NCI-H2029 treated with DMSO at 0.1 percent for 48 hours (cell line): ENCODE data around the gene C2CD5.
A peak's percentile ranks its signal among the peaks of the same experiment; 100 is the strongest.
"Not testable (repeated sequence)": the region's sequence is repeated elsewhere in the genome, so short reads cannot be mapped to it uniquely, and the experiment has no call there.

Experiments
- DNase-seq: peaks from one replicate; lab custom pipeline; 2025; lab: John Stamatoyannopoulos, UW

The C2CD5 gene

GRCh38 chr12:22544038-22544979, at the start of gene C2CD5:
Gene C2CD5 (minus strand): TSS chr12:22544542. CDS start chr12:22544150, 392 bp downstream.
- DNase-seq = peak; percentile 88

DNA sequence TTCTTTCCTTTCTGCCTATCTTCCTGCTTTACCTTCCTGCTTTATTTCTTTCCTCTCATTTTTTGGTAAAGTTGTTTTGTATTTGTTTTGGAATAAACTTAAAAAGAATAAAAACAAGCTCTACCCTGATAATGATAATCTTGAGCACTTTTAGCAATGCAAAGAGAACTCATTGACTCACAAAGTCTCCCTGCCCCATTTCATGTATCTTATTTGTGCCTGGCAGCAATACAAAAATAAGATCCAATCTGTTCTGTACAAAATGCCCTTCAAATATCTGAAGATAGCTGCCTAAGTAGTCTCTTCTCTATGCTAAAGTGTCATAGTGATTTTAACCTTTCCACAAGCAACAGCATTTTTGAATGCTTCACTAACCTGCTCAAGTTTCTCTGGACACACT, 49.5 kb upstream of the C2CD5 start:
- no peak for DNase-seq

GRCh38 chr12:22588817-22589216, 44.5 kb upstream of the C2CD5 start:
- peak; percentile 6 for DNase-seq

GRCh38 chr12:22578328-22578727, 34.0 kb upstream of the C2CD5 start:
- DNase-seq = no peak

DNA sequence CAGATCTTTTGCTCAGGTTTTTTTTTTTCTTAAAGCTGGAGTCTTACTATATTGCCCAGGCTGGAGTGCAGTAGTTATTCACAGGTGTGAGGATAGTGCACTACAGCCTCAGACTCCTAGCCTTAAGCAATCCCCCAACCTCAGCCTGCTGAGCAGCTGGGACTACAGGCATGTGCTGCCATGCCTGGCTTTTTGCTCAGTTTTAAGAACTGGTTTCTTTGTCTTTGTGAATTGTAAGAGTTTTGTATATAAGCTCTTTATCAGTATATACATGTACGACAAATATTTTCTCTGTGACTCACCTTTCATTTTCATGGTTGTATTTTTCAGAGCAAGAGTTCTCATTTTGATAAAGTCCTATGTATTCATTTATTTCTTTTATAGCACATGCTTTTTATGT, 33.3 kb upstream of the C2CD5 start:
- no peak for DNase-seq

DNA sequence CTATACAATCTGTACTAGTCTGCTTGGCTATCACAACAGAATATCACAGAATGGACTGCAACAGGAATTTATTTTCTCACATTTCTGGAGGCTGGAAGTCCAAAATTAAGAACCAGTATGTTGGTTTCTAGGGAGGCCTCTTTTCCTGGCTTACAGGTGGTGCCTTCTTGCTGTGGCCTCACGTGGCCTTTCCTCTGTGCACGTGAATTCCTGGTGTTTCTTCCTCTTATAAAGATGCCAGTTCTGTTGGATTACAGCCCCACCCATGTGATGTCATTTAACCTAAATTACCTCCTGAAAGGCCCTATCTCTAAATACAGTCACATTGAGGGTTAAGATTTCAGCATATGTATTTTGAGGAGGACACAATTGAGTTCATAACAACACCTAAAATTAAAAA, 32.1 kb upstream of the C2CD5 start:
- DNase-seq = no peak

DNA sequence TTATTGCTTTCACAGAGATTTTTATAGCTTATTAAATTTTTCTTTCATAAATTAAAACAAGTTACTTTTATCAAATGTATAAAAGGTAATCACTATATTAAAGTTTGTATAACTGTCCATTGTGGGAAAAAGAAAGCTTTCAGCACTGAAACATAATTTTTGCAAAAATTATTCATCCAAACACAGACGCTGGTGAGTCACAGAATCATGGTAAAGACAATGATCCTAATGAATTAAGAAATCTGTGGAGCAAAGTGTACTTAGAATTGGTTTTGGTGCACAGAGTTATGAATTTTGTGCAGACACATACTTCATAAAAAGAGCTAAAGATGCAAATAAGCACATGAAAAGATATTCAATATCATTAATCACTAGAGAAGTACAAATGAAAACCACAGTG, 31.7 kb upstream of the C2CD5 start:
- DNase-seq = no peak

DNA sequence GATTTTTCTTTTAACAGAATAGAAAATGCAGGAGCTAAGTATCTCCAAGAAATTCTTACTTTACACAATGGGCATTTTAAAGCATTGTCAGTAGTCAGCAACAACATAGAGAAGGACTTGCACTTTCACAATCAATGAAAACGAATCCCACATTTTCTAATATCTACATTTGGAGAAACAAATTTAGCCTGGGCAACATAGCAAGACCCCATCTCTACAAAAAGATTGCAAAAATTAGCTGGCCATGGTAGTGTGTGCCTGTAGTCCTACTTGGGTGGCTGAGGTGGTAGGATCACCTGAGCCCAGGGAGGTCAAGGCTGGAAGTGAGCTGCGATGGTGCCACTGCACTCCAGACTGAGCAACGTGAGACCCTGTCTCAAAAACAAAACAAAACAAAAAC, 30.6 kb upstream of the C2CD5 start:
- DNase-seq = no peak

- no peak for DNase-seq
Measured at GRCh38 chr12:22573181-22573580, 28.8 kb upstream of the C2CD5 start.

DNA sequence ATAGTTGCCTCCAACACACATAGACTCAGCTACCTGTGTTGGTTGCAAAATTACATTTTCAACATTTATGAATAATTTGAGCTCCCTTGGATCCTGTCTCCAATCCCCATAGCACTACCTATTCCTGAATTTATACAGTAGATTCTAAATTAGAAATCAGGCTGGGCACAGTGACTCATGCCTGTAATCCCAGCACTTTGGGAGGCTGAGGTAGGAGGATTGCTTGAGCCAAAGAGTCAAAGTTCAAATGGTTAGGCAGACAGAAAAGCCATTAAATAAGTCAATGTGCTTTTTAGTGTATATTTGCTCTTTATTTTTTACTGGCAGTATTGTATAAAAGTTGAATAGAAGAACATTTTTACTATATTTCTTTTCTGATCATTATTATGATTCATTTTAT, 24.9 kb upstream of the C2CD5 start:
- no peak for DNase-seq

DNA sequence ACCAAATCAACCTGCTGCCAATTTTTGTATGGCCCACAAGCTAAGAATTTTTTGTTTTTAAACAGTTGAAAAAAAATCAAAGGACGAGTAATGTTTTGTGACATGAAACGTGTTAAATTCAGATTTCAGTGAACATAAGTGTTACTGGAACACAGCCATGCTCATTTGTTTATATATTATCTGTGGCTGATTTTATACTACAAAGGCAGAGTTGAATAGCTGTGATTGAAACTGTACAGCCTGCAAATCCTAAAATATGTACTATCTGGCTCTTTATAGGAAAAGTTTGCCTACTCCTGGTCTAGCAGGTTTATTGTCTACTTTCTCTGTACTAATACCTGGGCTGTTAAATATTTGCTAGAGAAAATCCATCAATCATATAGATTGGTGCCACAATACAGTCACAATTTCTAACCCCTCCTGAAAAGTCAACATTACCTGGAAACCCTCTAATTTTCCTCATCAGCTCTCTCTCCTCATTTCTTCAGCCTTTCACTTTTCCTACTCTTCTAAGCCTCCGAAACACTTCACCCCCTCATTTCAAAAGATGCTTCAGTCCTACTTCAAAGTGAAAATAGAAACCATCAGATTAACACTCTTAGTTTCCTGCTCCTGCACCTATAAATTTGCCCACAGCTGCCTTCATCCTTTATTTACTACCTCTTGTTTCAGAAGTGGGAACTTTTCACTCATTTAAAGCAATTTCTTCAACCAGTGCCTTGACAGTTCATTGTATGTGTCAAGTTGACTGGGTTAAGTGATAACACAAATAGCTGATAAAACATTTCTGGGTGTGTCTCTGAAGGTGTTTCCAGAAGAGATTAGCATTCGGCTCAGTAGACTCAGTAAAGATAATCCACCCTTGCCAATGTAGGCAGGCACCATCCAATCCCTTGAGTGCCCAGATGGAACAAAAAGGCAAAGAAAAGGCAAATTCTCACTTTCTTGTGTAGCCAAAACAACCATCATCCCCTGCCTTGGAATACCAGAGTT, 18.0 kb upstream of the C2CD5 start:
- DNase-seq = no peak

DNA sequence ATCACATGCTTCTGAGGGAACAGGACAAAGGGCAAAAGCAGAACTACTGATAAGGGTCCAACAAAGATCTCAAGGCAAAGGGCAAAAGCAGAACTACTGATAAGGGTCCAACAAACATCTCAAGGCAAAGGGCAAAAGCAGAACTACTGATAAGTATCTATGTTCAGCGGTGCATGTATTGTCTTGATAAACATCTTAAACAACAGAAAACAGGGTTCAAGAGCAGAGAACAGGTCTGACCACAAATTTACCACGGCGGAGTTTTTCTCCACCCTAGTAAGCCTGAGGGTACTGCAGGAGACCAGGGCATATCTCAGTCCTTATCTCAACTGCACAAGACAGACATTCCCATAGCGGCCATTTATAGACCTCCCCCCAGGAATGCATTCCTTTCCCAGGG, 10.4 kb upstream of the C2CD5 start:
- DNase-seq = not testable (repeated sequence)

DNA sequence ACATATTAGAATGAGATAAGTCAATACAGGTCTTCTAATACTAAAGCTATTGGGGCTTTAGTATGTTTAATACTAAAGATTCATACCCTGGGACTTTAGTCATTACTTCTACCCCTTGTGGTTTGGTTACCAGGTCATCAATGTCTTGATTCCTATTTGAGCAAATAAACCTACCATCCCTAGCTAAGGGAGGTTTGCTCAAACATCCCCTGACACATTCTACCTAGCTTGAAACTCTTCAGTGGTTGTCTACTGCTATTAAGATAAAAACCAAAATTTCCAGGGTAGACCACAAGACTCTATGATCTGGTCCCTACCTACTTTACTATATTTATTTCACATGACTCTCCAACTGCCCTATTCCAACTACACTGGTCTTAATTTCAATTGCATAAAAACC, 7.3 kb upstream of the C2CD5 start:
- no peak for DNase-seq

DNA sequence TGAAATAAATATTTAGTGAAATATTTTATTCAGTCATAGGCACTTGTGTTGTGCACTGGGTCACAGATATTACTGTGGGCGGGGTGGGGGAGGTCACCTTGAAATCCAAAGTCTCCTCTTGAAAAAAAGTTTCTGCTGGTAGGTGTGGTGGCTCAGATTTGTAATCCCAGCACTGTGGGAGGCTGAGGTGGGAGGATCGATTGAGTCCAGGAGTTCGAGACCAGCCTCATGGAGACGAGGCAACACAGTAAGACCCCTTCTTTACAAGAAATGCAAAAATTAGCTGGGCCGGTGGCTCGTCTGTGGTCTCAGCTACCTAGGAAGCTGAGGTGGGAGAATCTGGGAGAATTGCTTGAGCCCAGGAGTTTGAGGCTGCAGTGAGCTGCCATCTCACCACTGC, 913 bp upstream of the C2CD5 start:
- DNase-seq = no peak

- DNase-seq = peak; percentile 30
Measured at GRCh38 chr12:22543246-22544037, 900 bp downstream of the C2CD5 start.

DNA sequence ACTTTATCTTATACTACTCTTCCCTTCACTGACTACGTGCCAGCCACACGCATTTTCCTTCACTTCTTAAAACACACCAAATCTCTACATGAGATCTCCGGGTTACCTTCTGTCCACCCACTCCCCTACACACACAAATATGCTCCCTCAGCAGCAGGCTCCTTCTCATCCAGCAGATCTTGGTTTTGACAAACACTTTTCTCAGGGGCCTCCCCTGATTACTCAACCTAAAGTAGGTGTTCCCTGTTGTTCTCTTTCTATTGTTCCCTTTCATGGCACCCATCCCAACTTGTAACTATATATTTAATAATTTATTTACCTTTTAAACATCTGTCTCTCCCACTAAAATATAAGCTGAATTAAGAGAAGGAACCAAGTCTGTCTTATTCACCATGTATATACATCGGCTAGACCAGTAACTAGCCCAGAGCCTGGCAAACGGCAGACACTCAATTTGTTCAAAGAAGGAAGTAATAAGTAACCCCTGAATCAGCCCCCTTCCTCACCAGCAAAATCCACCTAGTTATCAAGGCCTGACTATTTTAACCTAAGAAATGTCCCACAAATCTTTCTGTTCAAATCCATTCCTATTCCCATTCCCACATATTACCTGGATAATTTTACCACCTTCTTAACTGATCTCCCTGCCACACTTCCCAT, 2.7 kb downstream of the C2CD5 start:
- DNase-seq = no peak

GRCh38 chr12:22539055-22539454, 5.3 kb downstream of the C2CD5 start:
- DNase-seq = no peak

GRCh38 chr12:22538311-22538710, 6.0 kb downstream of the C2CD5 start:
- no peak for DNase-seq

GRCh38 chr12:22536971-22537544, 7.3 kb downstream of the C2CD5 start:
- no peak for DNase-seq

GRCh38 chr12:22536346-22536945, 7.9 kb downstream of the C2CD5 start:
- no peak for DNase-seq

GRCh38 chr12:22535478-22535877, 8.9 kb downstream of the C2CD5 start:
- DNase-seq = no peak
